PC-3 (cell line): ENCODE data around the gene NTN4.

Source experiments
- EZH2 ChIP-seq: fragments of 300-600 bp; sonication (generic); IDR thresholded peaks from one replicate; pipeline ENCODE4 v1.6.1; 2017; ENCODE audit warnings: antibody characterized with exemption, mild to moderate bottlenecking, low read length; ENCODE audit not compliant: unreplicated experiment
- TF ChIP-seq, protein P1 (sequence below): fragments of 300-600 bp; sonication (generic); conservative IDR thresholded peaks from 2 replicates; pipeline ENCODE4 v1.5.1; 2017; ENCODE audit warnings: antibody characterized with exemption, low read depth, mild to moderate bottlenecking, low read length

DNA sequence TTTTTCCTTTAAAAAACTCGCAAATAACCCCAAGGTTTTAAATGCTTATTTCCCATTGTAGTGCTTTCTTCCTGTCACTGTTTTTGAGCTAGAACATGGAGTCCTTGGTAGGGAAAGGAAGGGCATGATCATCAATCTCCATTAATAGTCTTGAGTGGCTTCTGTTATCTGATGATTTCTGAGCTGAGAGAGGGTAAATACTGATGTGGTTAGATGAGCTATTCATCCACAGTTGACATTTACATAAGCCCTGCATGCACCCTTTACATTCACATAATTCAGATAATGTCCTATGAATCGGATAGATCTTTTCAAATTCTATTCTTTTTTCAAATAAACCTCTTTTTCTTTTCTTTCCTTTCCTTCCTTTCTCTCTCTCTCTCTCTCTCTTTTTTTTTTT lies 81.4 kb downstream of the NTN4 start:
- TF ChIP-seq, protein P1, sequence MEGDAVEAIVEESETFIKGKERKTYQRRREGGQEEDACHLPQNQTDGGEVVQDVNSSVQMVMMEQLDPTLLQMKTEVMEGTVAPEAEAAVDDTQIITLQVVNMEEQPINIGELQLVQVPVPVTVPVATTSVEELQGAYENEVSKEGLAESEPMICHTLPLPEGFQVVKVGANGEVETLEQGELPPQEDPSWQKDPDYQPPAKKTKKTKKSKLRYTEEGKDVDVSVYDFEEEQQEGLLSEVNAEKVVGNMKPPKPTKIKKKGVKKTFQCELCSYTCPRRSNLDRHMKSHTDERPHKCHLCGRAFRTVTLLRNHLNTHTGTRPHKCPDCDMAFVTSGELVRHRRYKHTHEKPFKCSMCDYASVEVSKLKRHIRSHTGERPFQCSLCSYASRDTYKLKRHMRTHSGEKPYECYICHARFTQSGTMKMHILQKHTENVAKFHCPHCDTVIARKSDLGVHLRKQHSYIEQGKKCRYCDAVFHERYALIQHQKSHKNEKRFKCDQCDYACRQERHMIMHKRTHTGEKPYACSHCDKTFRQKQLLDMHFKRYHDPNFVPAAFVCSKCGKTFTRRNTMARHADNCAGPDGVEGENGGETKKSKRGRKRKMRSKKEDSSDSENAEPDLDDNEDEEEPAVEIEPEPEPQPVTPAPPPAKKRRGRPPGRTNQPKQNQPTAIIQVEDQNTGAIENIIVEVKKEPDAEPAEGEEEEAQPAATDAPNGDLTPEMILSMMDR: no peak
- TF ChIP-seq EZH2: no peak
